NCI-H1048 (cell line): ENCODE measurements around the gene ADPRHL1.

Experiments
- DNase-seq: peaks from one replicate; lab custom pipeline; 2025; lab: John Stamatoyannopoulos, UW

The ADPRHL1 gene

GRCh38 chr13:113350065-113350937 lies 103.0 kb downstream of the ADPRHL1 start:
- DNase-seq, result no peak
